NCI-H187 treated with DMSO at 0.1 percent for 48 hours (cell line): ENCODE data around the gene PRM2.

Experiments used
- DNase-seq: peaks from one replicate; lab custom pipeline; 2025; lab: John Stamatoyannopoulos, UW

PRM2 gene

GRCh38 chr16:11225677-11226549, 50.4 kb downstream of the PRM2 start:
- no peak for DNase-seq
